ENCODE data around the gene TIGAR. TPM values are rescaled to one million over a fixed set of nuclear protein-coding genes. Genes with fewer than 3 reads are reported as not detected.

Gene TIGAR
- total RNA-seq, 2 donors from 2014 or later, result 13.0 to 14.4 TPM

- DNase-seq, result no peak
Observed at GRCh38 chr12:4331221-4331620, 10.2 kb downstream of the TIGAR start.

DNA sequence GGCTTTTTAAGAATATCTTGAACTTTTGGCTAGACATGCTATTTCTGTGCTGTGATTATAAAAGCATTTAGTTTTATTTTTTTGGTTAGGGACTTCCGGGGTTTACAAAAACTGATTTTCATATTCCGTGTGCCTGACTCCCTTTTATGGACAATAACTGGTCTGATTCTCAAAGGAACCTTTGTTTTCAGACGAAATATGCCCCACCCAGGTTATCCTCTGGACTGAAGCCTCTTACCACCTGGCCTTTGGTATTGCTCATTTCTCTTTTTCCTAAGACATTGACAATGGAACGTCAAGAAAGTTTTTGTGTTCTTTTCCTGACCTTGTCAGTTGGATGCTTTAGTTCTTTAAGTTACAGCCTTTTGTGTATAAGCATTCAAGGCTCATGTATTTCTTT is 10.8 kb downstream of the TIGAR start:
- intact Hi-C loops (cut with DNase I, micrococcal nuclease), result no loop called here
- DNase-seq (no peak), ATAC-seq (peak; percentile 90)

More at GRCh38 chr12:4331221-4331620, 10.2 kb downstream of the TIGAR start:
- ATAC-seq, result peak; percentile 36
- intact Hi-C loops (cut with DNase I, micrococcal nuclease), result no loop called here

DNA sequence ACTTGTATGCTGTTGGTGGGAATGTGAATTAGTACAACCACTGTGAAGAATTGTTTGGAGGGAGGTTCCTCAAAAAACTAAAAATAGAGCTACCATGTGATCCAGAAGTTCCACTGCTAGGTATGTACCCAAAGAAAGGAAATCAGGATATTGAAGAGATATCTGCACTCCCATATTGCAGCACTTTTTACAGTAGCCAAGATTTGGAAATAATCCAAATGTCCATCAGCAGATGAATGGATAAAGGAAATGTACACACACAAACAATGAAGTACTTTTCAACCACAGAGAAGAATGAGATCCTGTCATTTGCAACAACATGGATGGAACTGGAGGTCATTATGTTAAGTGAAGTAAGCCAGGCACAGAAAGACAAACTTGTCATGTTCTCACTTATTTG is 25.9 kb downstream of the TIGAR start:
- ATAC-seq, result no peak
- DNase-seq, result no peak
- intact Hi-C loops (cut with DNase I, micrococcal nuclease), result no loop called here

DNA sequence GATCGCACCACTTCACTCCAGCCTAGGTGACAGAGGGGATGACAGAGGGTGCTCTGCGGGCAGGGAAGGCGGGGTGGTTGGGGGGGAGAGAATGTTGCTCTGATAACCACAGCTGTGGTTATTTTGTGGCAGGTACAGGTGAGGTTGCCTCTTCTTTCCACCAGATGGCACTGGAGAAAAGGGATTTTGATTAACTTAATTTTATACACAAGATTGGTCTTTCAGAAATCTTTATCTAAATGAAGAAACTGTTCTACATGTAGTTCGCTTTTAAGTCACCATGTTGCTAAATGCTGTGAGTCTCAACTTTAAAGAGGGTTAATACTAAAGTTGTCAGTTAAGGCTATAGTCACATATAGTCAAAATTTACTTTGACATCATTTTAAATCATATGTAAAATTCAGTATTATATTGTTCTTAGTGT is 32.8 kb downstream of the TIGAR start:
- ATAC-seq (peak; percentile 67), DNase-seq (peak in 1 of 2 donors; percentile 14)
- intact Hi-C loops (cut with DNase I, micrococcal nuclease), result no loop called here

- intact Hi-C loops (cut with DNase I, micrococcal nuclease), result no loop called here
- no peak for ATAC-seq
- DNase-seq, result no peak
Observed at GRCh38 chr12:4355156-4356040, 34.4 kb downstream of the TIGAR start.

GRCh38 chr12:4356041-4356327 is 35.0 kb downstream of the TIGAR start:
- DNase-seq (peak in 1 of 2 donors; percentile 30), ATAC-seq (peak; percentile 48)
- intact Hi-C loops (cut with DNase I, micrococcal nuclease), result no loop called here

DNA sequence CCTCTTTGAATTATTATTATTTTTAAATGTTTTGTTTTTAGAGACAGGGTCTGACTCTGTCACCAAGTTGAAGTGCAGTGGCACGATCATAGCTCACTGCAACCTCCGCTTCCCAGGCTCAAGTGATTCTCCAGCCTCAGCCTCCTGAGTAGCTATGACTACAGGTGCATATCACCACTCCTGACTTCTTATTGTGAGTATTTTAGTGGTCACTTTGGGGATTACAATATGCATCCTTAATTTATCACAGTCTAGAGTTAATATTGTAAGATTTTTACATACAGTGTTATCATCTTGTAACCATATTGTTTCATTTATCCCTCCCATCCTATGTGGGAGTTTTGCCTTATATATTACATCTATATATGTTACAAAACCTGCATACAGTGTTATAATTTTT is 45.1 kb downstream of the TIGAR start:
- intact Hi-C loops (cut with DNase I, micrococcal nuclease), result no loop called here
- ATAC-seq (no peak), DNase-seq (no peak)

DNA sequence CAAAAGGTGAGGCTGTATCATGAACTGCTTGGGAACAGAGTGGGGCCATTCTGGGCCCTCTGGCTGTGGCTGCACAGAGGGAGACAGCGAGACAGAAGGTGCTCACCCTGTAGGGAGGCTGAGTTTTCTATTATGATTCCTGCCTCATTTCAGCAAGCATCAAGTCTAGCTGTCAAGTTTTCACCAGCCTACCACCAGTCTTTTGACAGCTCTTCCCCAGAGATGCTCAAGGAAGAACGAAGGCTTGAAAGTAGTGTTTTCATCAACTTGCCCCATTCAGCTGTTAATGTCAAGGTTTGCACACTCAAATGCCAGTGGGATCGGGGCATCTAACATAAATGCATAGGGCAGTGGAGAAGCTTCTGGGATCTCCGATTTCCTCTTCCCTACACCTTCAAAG is 48.5 kb downstream of the TIGAR start:
- intact Hi-C loops (cut with DNase I, micrococcal nuclease), result no loop called here
- ATAC-seq (no peak), DNase-seq (no peak)

DNA sequence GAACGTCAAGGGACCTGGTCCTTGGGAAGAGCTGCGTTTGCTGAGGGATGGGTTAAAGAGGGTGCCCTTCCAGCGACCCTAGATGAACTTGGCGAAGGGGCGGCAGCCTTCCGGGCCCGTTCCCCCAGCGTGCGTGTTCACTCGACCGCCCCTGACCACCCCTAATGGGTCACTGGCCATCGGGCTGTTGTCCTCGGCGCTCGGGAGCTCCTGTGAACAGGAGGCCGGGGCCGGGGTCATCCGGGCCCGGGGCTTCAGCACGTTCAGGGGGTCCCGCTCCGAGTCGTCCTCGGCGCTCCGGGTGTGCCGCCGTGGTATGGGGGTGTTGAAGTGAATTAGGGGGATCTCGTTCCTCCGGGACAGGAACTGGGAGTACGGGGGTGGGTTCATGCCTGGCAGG is 49.3 kb downstream of the TIGAR start:
- ATAC-seq (no peak), DNase-seq (no peak)
- intact Hi-C loops (cut with DNase I, micrococcal nuclease), result no loop called here

- ATAC-seq (no peak), DNase-seq (no peak)
- intact Hi-C loops (cut with DNase I, micrococcal nuclease), result no loop called here
Observed at GRCh38 chr12:4372653-4373052, 51.6 kb downstream of the TIGAR start.

DNA sequence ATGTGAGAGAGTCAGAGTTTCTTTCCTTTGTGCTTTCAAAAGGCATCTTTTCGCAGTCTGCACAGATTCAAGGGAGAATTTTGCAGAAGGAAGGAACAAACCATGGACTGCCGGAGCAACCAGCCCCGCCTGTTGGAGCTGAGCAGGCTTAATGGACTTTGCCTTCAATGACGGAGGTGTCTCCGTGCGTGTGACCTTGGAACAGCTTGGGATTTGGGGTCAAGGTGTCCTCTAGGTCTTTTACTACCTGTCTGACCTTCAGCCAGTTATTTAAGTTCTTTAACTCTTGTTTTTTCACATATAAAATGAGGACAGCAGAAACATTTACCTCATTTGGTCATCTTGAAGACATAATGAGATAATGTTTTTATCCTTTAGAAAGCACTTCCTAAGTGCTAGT is 54.4 kb downstream of the TIGAR start:
- intact Hi-C loops (cut with DNase I, micrococcal nuclease), result no loop called here
- DNase-seq (no peak), ATAC-seq (no peak)

GRCh38 chr12:4378772-4379171 is 57.8 kb downstream of the TIGAR start:
- DNase-seq (no peak), ATAC-seq (peak; percentile 56)
- intact Hi-C loops (cut with DNase I, micrococcal nuclease), result no loop called here

DNA sequence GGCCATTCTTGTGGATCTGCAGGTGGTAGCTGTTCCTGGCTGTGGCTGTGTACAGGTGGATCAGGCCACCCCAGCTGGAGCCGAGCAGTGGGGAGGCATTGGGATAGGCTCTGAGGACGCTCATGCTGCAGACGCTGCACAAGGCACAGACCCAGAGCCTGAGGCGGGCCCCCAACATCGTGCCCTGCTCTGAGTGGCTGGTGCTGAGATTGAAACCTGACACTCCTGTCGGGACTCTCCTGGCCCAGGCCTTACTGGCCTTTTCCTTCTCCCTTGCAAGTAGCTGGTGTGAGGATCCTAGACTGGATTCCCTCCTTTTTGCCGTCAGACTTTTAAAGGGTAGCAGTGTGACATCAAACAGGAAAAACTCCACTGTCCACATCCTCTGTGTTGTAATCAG is 58.4 kb downstream of the TIGAR start, which contains the start of gene FGF23:
FGF23 (minus strand) TSS at position 308 of the 400 bp plus-strand sequence; CDS start at position 178, 130 bp downstream.
- ATAC-seq (no peak), DNase-seq (no peak)
- intact Hi-C loops (cut with DNase I, micrococcal nuclease), result no loop called here

DNA sequence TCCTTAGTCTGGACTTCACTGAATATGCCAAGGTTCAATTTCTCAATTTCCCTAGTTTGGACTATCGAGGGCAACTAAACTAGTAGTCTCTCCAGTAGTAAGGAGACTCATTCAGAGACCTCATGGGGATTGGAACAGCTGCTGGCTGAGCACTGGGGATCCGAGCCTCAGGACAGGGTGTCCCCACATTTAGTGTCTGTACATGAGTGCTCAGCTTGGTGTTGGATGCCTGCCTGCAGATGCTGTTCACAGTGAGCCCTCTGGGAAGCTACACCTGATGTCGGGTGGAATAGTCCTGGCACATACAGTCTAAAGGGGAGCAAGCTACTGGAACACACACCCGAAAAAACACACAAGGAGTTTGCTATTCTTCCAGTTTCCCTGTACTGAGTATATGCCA is 59.3 kb downstream of the TIGAR start:
- intact Hi-C loops (cut with DNase I, micrococcal nuclease), result no loop called here
- ATAC-seq (no peak), DNase-seq (no peak)

GRCh38 chr12:4383304-4383865 is 62.4 kb downstream of the TIGAR start:
- intact Hi-C loops (cut with DNase I, micrococcal nuclease), result no loop called here
- ATAC-seq, result peak; percentile 32
- no peak for DNase-seq

DNA sequence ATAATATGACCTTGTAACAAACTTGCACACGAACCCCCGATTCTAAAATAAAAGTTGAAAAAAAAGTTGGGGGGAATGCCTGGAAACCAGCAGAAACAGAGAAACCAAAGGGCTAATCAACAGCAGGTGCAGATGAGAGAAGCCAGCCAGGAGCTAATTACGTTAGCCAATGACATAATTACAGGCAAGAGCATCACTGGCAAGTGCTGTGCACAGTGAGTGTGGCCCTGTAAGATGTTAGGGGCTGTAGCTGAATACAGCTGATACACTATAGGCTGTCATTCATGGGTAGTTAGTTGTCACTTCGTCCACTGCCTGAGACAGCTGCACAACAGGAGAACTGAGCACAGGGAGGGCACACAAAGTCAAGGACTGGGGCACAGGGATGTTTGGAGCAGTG is 65.8 kb downstream of the TIGAR start:
- intact Hi-C loops (cut with DNase I, micrococcal nuclease), result no loop called here
- no peak for ATAC-seq
- no peak for DNase-seq

- DNase-seq (no peak), ATAC-seq (no peak)
- intact Hi-C loops (cut with DNase I, micrococcal nuclease), result no loop called here
Observed at GRCh38 chr12:4387607-4388006, 66.6 kb downstream of the TIGAR start.

GRCh38 chr12:4388032-4388431 is 67.0 kb downstream of the TIGAR start:
- ATAC-seq, result no peak

GRCh38 chr12:4388662-4389061 is 67.6 kb downstream of the TIGAR start:
- no peak for DNase-seq
- intact Hi-C loops (cut with DNase I, micrococcal nuclease), result no loop called here

More at GRCh38 chr12:4388032-4388431, 67.0 kb downstream of the TIGAR start:
- no peak for DNase-seq
- intact Hi-C loops (cut with DNase I, micrococcal nuclease), result no loop called here

GRCh38 chr12:4392223-4392742 is 71.3 kb downstream of the TIGAR start:
- no peak for DNase-seq
- intact Hi-C loops (cut with DNase I, micrococcal nuclease), result no loop called here
- no peak for ATAC-seq

More at GRCh38 chr12:4388662-4389061, 67.6 kb downstream of the TIGAR start:
- ATAC-seq, result no peak
